Stomach smooth muscle (tissue), 2 donors: ENCODE data around the gene CAT.

Experiments used
- H3K27ac ChIP-seq: one replicate; pipeline ENCODE4 v1.7.0; 2013; ENCODE audit warnings: mild to moderate bottlenecking, low read length, inconsistent platforms
- H3K27me3 ChIP-seq, 2 donors: one replicate each; pipeline ENCODE4 v1.7.0; 2013; ENCODE audit warnings: low read length in 2 of 2; ENCODE audit not compliant: insufficient read depth in 2 of 2, control insufficient read depth in 1 of 2
- H3K36me3 ChIP-seq, 2 donors: one replicate each; pipeline ENCODE4 v1.7.0; 2013; ENCODE audit warnings: low read length in 2 of 2; ENCODE audit not compliant: control insufficient read depth in 2 of 2, insufficient read depth in 2 of 2
- H3K4me1 ChIP-seq: one replicate; pipeline ENCODE4 v1.7.0; 2013; ENCODE audit warnings: low read length; ENCODE audit not compliant: control insufficient read depth, insufficient read depth
- H3K4me3 ChIP-seq, 2 donors: one replicate each; pipeline ENCODE4 v1.7.0; 2013; ENCODE audit warnings: low read length in 2 of 2
- H3K9ac ChIP-seq, 2 donors: one replicate each; pipeline ENCODE4 v1.7.0; 2013; ENCODE audit warnings: low read length in 2 of 2, mild to moderate bottlenecking in 1 of 2
- H3K9me3 ChIP-seq, 2 donors: one replicate each; pipeline ENCODE4 v1.7.0; 2013; ENCODE audit warnings: low read length in 2 of 2; ENCODE audit not compliant: control insufficient read depth in 2 of 2
- donor health status: healthy.
- donor health status: Pancreatic carcinoma.

Gene CAT

GRCh38 chr11:34459507-34460162 lies 20.9 kb downstream of the CAT start:
- Histone ChIP-seq H3K4me3 (no peak overlapping the region), H3K9ac (no peak overlapping the region), H3K27me3 (no peaks in the 10 kb centered on the region), H3K27ac (no peak overlapping the region), H3K9me3 (no peaks in the 10 kb centered on the region), H3K4me1 (no peaks in the 10 kb centered on the region), H3K36me3 (peaks cover 57 to 70% of the 10 kb centered on the region in 2 donors)

- Histone ChIP-seq H3K4me1 (no peaks in the 10 kb centered on the region), H3K27ac (no peak overlapping the region), H3K9ac (no peak overlapping the region), H3K27me3 (no peaks in the 10 kb centered on the region), H3K4me3 (no peak overlapping the region), H3K36me3 (peaks cover 57 to 70% of the 10 kb centered on the region in 2 donors), H3K9me3 (no peaks in the 10 kb centered on the region)
Measured at GRCh38 chr11:34460278-34460677, 21.5 kb downstream of the CAT start.

- H3K9ac ChIP-seq = no peak overlapping the region
- no peak overlapping the region for H3K4me3 ChIP-seq
- no peak overlapping the region for H3K27ac ChIP-seq
- H3K4me1 ChIP-seq = no peaks in the 10 kb centered on the region
- peaks cover 64 to 73% of the 10 kb centered on the region in 2 donors for H3K36me3 ChIP-seq
- no peaks in the 10 kb centered on the region for H3K27me3 ChIP-seq
- H3K9me3 ChIP-seq = no peaks in the 10 kb centered on the region
Measured at GRCh38 chr11:34461215-34461614, 22.5 kb downstream of the CAT start.

GRCh38 chr11:34464591-34465051 lies 25.9 kb downstream of the CAT start:
- Histone ChIP-seq H3K4me1 (no peaks in the 10 kb centered on the region), H3K36me3 (peaks cover 51 to 67% of the 10 kb centered on the region in 2 donors)

GRCh38 chr11:34466802-34467488 lies 28.2 kb downstream of the CAT start:
- no peak overlapping the region for H3K27ac ChIP-seq
- no peaks in the 10 kb centered on the region for H3K4me1 ChIP-seq
- no peak overlapping the region for H3K9ac ChIP-seq
- H3K27me3 ChIP-seq = no peaks in the 10 kb centered on the region
- H3K9me3 ChIP-seq = no peaks in the 10 kb centered on the region
- peaks cover 59 to 70% of the 10 kb centered on the region in 2 donors for H3K36me3 ChIP-seq
- H3K4me3 ChIP-seq = no peak overlapping the region

More at GRCh38 chr11:34464591-34465051, 25.9 kb downstream of the CAT start:
- Histone ChIP-seq H3K9me3 (no peaks in the 10 kb centered on the region), H3K4me3 (no peak overlapping the region), H3K27me3 (no peaks in the 10 kb centered on the region), H3K9ac (no peak overlapping the region), H3K27ac (no peak overlapping the region)

DNA sequence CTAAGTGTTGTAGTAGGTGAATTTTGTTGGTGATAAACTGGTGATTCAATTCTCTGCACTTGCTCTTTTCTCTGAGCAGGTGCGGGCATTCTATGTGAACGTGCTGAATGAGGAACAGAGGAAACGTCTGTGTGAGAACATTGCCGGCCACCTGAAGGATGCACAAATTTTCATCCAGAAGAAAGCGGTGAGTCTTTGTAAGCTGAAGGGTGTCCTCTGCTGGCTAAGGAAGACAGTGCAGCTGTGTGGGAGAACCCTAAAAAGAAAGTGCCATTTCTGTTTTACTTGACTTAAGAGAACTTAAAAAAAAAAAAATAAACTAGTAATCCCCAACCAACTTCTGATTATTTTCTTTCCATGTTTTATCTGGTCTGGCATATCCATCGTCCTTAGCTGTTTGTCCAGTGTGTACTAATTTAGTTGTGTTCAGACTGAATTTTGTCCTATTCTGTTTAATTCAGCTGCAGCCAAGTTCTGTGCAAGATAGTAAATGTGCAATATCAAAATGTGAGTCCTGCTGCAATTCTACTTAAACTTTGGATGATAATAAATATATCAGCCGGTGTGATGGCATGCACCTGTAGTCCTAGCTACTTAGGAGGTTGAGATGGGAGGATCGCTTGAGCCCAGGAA lies 29.6 kb downstream of the CAT start:
- Histone ChIP-seq H3K27ac (no peak overlapping the region), H3K9ac (no peak overlapping the region), H3K4me3 (no peak overlapping the region), H3K27me3 (no peaks in the 10 kb centered on the region), H3K9me3 (no peaks in the 10 kb centered on the region), H3K4me1 (no peaks in the 10 kb centered on the region), H3K36me3 (peaks cover 62 to 69% of the 10 kb centered on the region in 2 donors)

DNA sequence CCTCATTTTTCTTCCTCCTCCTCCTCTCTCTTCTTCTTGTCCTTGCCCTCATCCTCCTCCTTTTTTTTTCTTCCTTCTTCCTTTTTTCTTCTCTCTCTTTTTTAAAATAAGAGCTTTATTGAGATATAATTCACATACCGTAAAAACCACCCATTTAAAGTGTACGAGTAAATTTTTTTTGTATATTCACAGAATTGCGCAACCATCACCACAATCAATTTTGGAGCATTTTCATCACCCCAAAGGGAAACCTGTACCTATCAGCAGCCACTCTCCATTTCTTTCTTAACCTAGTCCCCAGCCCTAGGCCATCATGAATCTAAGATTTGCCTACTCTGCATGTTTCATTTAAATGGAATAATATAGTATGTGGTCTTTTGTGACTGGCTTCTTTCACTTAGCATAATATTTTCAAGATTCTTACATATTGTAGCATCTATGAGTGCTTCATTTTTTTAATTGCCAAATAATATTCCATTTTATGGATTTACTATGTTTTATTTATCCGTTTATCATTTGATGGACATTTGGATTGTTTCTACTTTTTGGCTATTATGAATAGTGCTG lies 35.0 kb downstream of the CAT start:
- no peak overlapping the region for H3K4me3 ChIP-seq
- no peaks in the 10 kb centered on the region for H3K4me1 ChIP-seq
- no peaks in the 10 kb centered on the region for H3K9me3 ChIP-seq
- no peaks in the 10 kb centered on the region for H3K27me3 ChIP-seq
- no peak overlapping the region for H3K9ac ChIP-seq
- peaks cover 30 to 35% of the 10 kb centered on the region in 2 donors for H3K36me3 ChIP-seq
- no peak overlapping the region for H3K27ac ChIP-seq

GRCh38 chr11:34475656-34476055 lies 36.9 kb downstream of the CAT start:
- no peak overlapping the region for H3K27ac ChIP-seq
- no peak overlapping the region for H3K9ac ChIP-seq
- no peaks in the 10 kb centered on the region for H3K27me3 ChIP-seq
- H3K4me1 ChIP-seq = no peaks in the 10 kb centered on the region
- no peaks in the 10 kb centered on the region for H3K9me3 ChIP-seq
- peaks cover 17 to 18% of the 10 kb centered on the region in 2 donors for H3K36me3 ChIP-seq
- no peak overlapping the region for H3K4me3 ChIP-seq

DNA sequence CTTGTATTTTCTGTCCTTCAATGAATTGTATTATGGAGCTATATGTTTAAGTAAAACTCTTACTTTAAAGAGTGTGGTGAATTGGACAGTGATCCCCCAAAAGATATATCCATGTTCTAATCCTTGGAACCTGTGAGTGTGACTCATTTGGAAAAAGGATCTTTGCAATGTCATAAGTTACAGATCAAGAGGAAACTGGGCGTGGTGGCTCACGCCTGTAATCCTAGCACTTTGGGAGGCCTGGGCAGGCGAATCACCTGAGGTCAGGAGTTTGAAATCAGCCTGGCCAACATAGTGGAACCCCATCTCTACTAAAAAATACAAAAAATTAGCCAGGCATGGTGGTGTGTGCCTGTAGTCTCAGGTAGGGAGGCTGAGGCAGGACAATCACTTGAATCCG lies 38.1 kb downstream of the CAT start:
- no peak overlapping the region for H3K9ac ChIP-seq
- no peak overlapping the region for H3K4me3 ChIP-seq
- H3K27ac ChIP-seq = no peak overlapping the region
- no peaks in the 10 kb centered on the region for H3K9me3 ChIP-seq
- H3K36me3 ChIP-seq = peaks cover 8 to 10% of the 10 kb centered on the region in 2 donors
- H3K4me1 ChIP-seq = no peaks in the 10 kb centered on the region
- no peaks in the 10 kb centered on the region for H3K27me3 ChIP-seq

GRCh38 chr11:34478845-34479663 lies 40.3 kb downstream of the CAT start:
- H3K9me3 ChIP-seq = no peaks in the 10 kb centered on the region

More at GRCh38 chr11:34478845-34479663, 40.3 kb downstream of the CAT start:
- H3K4me3 ChIP-seq = no peak overlapping the region
- H3K27me3 ChIP-seq = no peaks in the 10 kb centered on the region
- no peaks in the 10 kb centered on the region for H3K36me3 ChIP-seq
- no peaks in the 10 kb centered on the region for H3K4me1 ChIP-seq
- no peak overlapping the region for H3K9ac ChIP-seq
- H3K27ac ChIP-seq = no peak overlapping the region
